Gastrocnemius medialis (tissue), 4 donors: ENCODE measurements around the gene KLRC3.

Source experiments
- CTCF ChIP-seq, 5 experiments: fragments of 450-650 bp in 3 of 5; fragments of 200-600 bp in 2 of 5; sonication (generic) in 2 of 5; IDR thresholded peaks in 4 of 5; conservative IDR thresholded peaks in 1 of 5; 1 replicate in 4 of 5; 2 replicates in 1 of 5; pipeline ENCODE4 v1.5.1; 2016 to 2019; ENCODE audit warnings: antibody characterized with exemption in 5 of 5, mild to moderate bottlenecking in 3 of 5, moderate library complexity in 3 of 5
- POLR2A ChIP-seq, 2 donors: fragments of 450-650 bp; IDR thresholded peaks; one replicate each; pipeline ENCODE4 v1.6.1; 2017; ENCODE audit warnings: antibody characterized with exemption in 2 of 2, mild to moderate bottlenecking in 2 of 2, moderate library complexity in 2 of 2

GRCh38 chr12:10400829-10401228, 19.6 kb downstream of the KLRC3 start:
- TF ChIP-seq CTCF (IDR thresholded peaks at IDR 0.05 in 4 of 5, conservative IDR thresholded peaks at IDR 0.05 in 1 of 5), result no peak
- no peak for TF ChIP-seq POLR2A (IDR thresholded peaks at IDR 0.05)
